K562 (cell line): ENCODE measurements around the gene ABL1. TPM values are rescaled to one million over a fixed set of nuclear protein-coding genes. Genes with fewer than 3 reads are reported as not detected.

ENCODE experiments used
- ATAC-seq: fragments of 200-7000 bp; cut with Tn5 transposase; 3 replicates; pipeline ENCODE4 v1.9.1; 2020; ENCODE audit warnings: moderate library complexity
- BruUV-seq: library from RNA; stranded (reverse); fragments of 400-500 nt; replicated peaks from 2 replicates; lab custom pipeline; 2021; lab: Mats Ljungman, UMichigan
- CTCF ChIA-PET: fragments of 300-600 bp; formaldehyde crosslinking; extraction: SDS; loops from one replicate; lab custom pipeline; 2021; ENCODE audit warnings: low intra/inter-chr PET ratio; lab: Yijun Ruan, JAX
- POLR2A ChIA-PET: fragments of 300-600, 350-650 bp; sonication (Branson Sonifier 250); formaldehyde crosslinking; extraction: SDS; loops from one replicate; lab custom pipeline; 2021; ENCODE audit warnings: antibody characterized with exemption, inconsistent platforms; lab: Yijun Ruan, JAX
- DNase-seq, 4 experiments: peaks; one replicate each; pipeline versions ENCODE4 v3.0.0 to v3.0.0-alpha.2; 2011 to 2018; ENCODE audit warnings: low spot score in 3 of 4, mixed read lengths in 3 of 4; ENCODE audit errors: extremely low read depth in 1 of 4
- FAIRE-seq: peaks from 2 replicates; lab custom pipeline; 2011; peaks lifted over from hg19 to GRCh38; lab: Jason Lieb, UNC
- H2AFZ ChIP-seq: 2 replicates; pipeline ENCODE4 v1.6.0; 2011; ENCODE audit warnings: low read depth, low read length, control low read depth, inconsistent platforms
- H3K27ac ChIP-seq: fragments of 200-600 bp; 3 replicates; pipeline ENCODE4 v1.8.0; 2011; ENCODE audit warnings: low read depth, mild to moderate bottlenecking, control low read depth, inconsistent platforms, low read length, moderate library complexity, mixed read lengths; ENCODE audit errors: extremely low read depth
- H3K27me3 ChIP-seq, 2 experiments: fragments of 300-600 bp in 1 of 2; 2 replicates in 1 of 2; 3 replicates in 1 of 2; pipeline versions ENCODE4 v1.6.0 to v1.8.0; 2011; ENCODE audit warnings: inconsistent platforms in 2 of 2, low read length in 2 of 2, mild to moderate bottlenecking in 1 of 2, mixed read lengths in 1 of 2, moderate library complexity in 1 of 2; ENCODE audit not compliant: control insufficient read depth in 2 of 2, insufficient read depth in 2 of 2
- H3K36me3 ChIP-seq: fragments of 300-600 bp; 3 replicates; pipeline ENCODE4 v1.8.0; 2011; ENCODE audit warnings: mild to moderate bottlenecking, low read length, inconsistent platforms; ENCODE audit not compliant: control insufficient read depth, insufficient read depth
- H3K4me1 ChIP-seq, 2 experiments: fragments of 200-600 bp in 1 of 2; replicated peaks in 1 of 2; 2 replicates in 1 of 2; 3 replicates in 1 of 2; pipeline versions ENCODE4 v1.5.1 to v1.8.0; 2011; ENCODE audit warnings: inconsistent platforms in 2 of 2, low read length in 2 of 2, mild to moderate bottlenecking in 1 of 2, mixed read lengths in 1 of 2, moderate library complexity in 1 of 2; ENCODE audit not compliant: control insufficient read depth in 2 of 2, insufficient read depth in 2 of 2
- H3K4me2 ChIP-seq: 2 replicates; pipeline ENCODE4 v1.6.1; 2011; ENCODE audit warnings: low read length, control low read depth, inconsistent platforms, mixed read lengths; ENCODE audit not compliant: insufficient read depth
- H3K4me3 ChIP-seq: fragments of 200-600 bp; sonication (generic), shearing (Covaris generic); 2 replicates; pipeline ENCODE4 v1.5.1; 2016; ENCODE audit warnings: control low read depth, inconsistent platforms
- H3K79me2 ChIP-seq: fragments of 200-600 bp; 3 replicates; pipeline ENCODE4 v1.8.0; 2011; ENCODE audit warnings: low read length, inconsistent platforms; ENCODE audit not compliant: control insufficient read depth, insufficient read depth
- H3K9ac ChIP-seq, 2 experiments: 2 replicates each; pipeline versions ENCODE4 v1.6.0 to v1.6.1; 2011; ENCODE audit warnings: low read depth in 2 of 2, low read length in 2 of 2, control low read depth in 1 of 2, inconsistent platforms in 1 of 2, mild to moderate bottlenecking in 1 of 2, mixed read lengths in 1 of 2; ENCODE audit not compliant: insufficient read depth in 1 of 2
- H3K9me1 ChIP-seq: one replicate; pipeline ENCODE4 v1.6.0; 2011; ENCODE audit warnings: inconsistent platforms, mild to moderate bottlenecking, low read length, moderate library complexity; ENCODE audit not compliant: control insufficient read depth, insufficient read depth
- H3K9me3 ChIP-seq: replicated peaks from 2 replicates; pipeline ENCODE4 v1.5.1; 2011; ENCODE audit warnings: low read depth, low read length, inconsistent platforms; ENCODE audit not compliant: control insufficient read depth, insufficient read depth
- H4K20me1 ChIP-seq: replicated peaks from 2 replicates; pipeline ENCODE4 v1.6.1; 2011; ENCODE audit warnings: low read length, inconsistent platforms, mixed read lengths; ENCODE audit not compliant: control insufficient read depth, insufficient read depth
- HMGXB4 ChIP-seq: sonication (generic); formaldehyde crosslinking; IDR thresholded peaks from 2 replicates; pipeline ENCODE4 v1.8.1; 2023; ENCODE audit warnings: mild to moderate bottlenecking, missing genetic modification reagents
- MLX ChIP-seq, 2 experiments: fragments of 450-650 bp in 1 of 2; sonication (generic) in 1 of 2; formaldehyde crosslinking; conservative IDR thresholded peaks; 2 replicates each; pipeline versions ENCODE4 v1.4.0 to v1.8.1; 2020 to 2022; ENCODE audit warnings: mild to moderate bottlenecking in 1 of 2, missing genetic modification reagents in 1 of 2
- SOX6 ChIP-seq: fragments of 450-650 bp; IDR thresholded peaks from 2 replicates; pipeline ENCODE4 v1.6.1; 2014; ENCODE audit warnings: mild to moderate bottlenecking
- WGBS: fragments of 100-300 bp; shearing (Covaris generic); methylation state at CpG from one replicate; pipeline ENCODE4 v1.1.6; 2016; ENCODE audit warnings: low coverage, mixed read lengths; ENCODE audit not compliant: insufficient coverage; ENCODE audit errors: missing lambda C conversion rate; 5-methylcytosine and 5-hydroxymethylcytosine counted together
- in situ Hi-C: fragments of 300-500 bp; cut with MboI; formaldehyde crosslinking; loops from 4 replicates; pipeline ENCODE4 v1.15.0; 2018; ENCODE audit warnings: inconsistent platforms, mixed read lengths
- intact Hi-C: fragments of 100-400 bp; cut with micrococcal nuclease; formaldehyde crosslinking; loops from 2 replicates; pipeline ENCODE4 v1.14.2; 2022
- polyA plus RNA-seq, 8 experiments: library from polyadenylated mRNA; depleted of rRNA in 4 of 8; stranded (reverse) in 5 of 8; unstranded in 3 of 8; fragments of >200 nt; fragmentation: Nextera tagmentation in 2 of 8; fragmentation: Illumina TruSeq in 1 of 8; extraction: Ambion mirVana in 2 of 8; extraction: Trizol in 1 of 8; gene quantifications; 2 replicates each; pipeline versions ENCODE4 v1.2.1 to v1.2.3, GENCODE V29; 2011 to 2014; ENCODE audit warnings: inconsistent platforms in 1 of 8, missing spikeins in 1 of 8
- total RNA-seq, 7 experiments: library from RNA; depleted of rRNA in 6 of 7; stranded (reverse); fragments of >200 nt in 6 of 7; fragmentation: Illumina TruSeq in 2 of 7; extraction: Trizol in 2 of 7; gene quantifications; 2 replicates each; pipeline versions ENCODE4 v1.2.1 to v1.2.3, GENCODE V29; 2011 to 2021; ENCODE audit warnings: low replicate concordance in 1 of 7
- TF ChIP-seq, protein P1 (sequence below): sonication (generic); formaldehyde crosslinking; IDR thresholded peaks from 2 replicates; pipeline ENCODE4 v1.9.0; 2022; ENCODE audit warnings: mild to moderate bottlenecking, missing genetic modification reagents

ABL1 gene
- total and polyA plus RNA-seq, 9 of the 15 experiments (the other 6 are each of a cell fraction or from before 2014, with no cell fraction given): 1.5 to 130 (median 37.8) TPM

DNA sequence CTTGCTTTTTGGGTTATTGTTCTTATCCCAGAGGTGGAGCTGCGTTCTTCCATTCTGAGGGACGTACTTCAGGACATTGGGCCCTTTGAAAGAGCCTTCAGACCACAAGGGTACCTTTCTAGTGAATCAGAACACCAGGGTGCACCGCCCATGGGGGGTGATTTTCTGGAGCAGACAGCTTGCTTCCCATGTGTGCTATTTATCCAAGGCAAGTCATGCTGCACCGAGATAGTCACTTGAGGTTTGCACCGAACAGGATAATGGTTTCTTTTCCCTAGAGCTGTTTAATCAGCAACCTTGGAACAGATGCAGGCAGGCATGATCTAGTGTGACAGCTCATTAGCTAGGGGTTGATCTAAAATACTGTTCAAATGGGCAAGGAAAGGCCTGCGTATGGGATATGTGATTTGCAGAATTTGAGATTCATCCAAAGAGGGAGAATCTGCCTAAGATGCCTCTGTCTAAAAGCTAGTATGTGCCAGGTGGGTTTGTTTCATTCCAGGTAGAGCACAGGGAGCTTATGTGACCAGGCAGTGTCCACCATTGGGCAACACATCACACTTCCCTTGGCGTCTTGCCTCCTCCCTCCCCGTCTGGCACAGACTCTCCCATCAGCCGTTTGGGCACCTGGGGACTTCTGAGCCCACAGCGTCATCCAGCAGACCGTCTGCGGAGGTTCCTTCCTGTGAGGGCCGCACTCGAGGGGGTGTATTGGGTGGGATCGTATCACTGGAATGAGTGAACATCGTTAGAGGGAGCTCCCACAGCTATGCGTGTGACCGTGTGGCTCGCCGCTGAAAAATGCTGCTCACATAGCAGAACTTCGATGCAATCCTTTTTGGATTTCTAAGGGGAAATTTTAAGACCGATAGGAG is 23.0 kb downstream of the ABL1 start:
- Histone ChIP-seq H4K20me1 (peaks cover 45% of the 10 kb centered on the region), H3K4me1 (peaks cover 10% of the 10 kb centered on the region in 2 experiments), H3K9me3 (no peaks in the 10 kb centered on the region), H3K9ac (peak overlapping the region in 1 of 2 experiments; percentile 22; a peak in 2 of 4 replicates), H2AFZ (no peak overlapping the region), H3K27me3 (no peaks in the 10 kb centered on the region), H3K36me3 (peaks cover 68% of the 10 kb centered on the region), H3K4me2 (no peak overlapping the region), H3K9me1 (peaks cover 13% of the 10 kb centered on the region), H3K4me3 (no peak overlapping the region), H3K27ac (no peak overlapping the region), H3K79me2 (no peaks in the 10 kb centered on the region)
- TF ChIP-seq, protein P1, sequence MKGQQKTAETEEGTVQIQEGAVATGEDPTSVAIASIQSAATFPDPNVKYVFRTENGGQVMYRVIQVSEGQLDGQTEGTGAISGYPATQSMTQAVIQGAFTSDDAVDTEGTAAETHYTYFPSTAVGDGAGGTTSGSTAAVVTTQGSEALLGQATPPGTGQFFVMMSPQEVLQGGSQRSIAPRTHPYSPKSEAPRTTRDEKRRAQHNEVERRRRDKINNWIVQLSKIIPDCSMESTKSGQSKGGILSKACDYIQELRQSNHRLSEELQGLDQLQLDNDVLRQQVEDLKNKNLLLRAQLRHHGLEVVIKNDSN (CRISPR knock-in tag): no peak
- peak; percentile 93 for TF ChIP-seq HMGXB4
- peak in 1 of 2 experiments; percentile 70; a peak in 1 of 4 replicates for TF ChIP-seq MLX (CRISPR knock-in tag; conservative IDR thresholded peaks at IDR 0.05)
- no peak for TF ChIP-seq SOX6
- CTCF ChIA-PET: interaction anchor here (0.6 to 15.1 kb wide), 3 partner anchors 10 to 87 kb away, joined by 3 to 636 read pairs (median 4); no protein-coding TSS in a partner anchor
- in situ Hi-C loops (no loop called here), intact Hi-C loops (no loop called here)
- no peak for FAIRE-seq
- no peak for ATAC-seq
- peak in 2 of 4 experiments; percentile 59 to 60 for DNase-seq
- WGBS: 80% methylated on average over 22 of the region's 22 CpGs
- POLR2A ChIA-PET: interaction anchor here (0.6 to 2.4 kb wide), 33 partner anchors 8 to 239 kb away, joined by 3 to 17 read pairs (median 4); partner anchors contain the start of genes ABL1 and AIF1L
- no TSS peak for BruUV-seq
